Nephron progenitor cell (in vitro differentiated cells): ENCODE results near the gene KIF3C.

Source experiments
- DNase-seq: peaks from one replicate; pipeline ENCODE4 v3.0.0; 2021
- H3K27ac Mint-ChIP-seq: 2 replicates; pipeline ENCODE4 v1.8.0; 2021; ENCODE audit warnings: mild to moderate bottlenecking, moderate library complexity, mixed read lengths
- H3K27me3 Mint-ChIP-seq: 2 replicates; pipeline ENCODE4 v1.8.0; 2021; ENCODE audit warnings: mild to moderate bottlenecking, low read depth, mixed read lengths; ENCODE audit not compliant: poor library complexity
- H3K36me3 Mint-ChIP-seq: 2 replicates; pipeline ENCODE4 v1.8.0; 2021; ENCODE audit warnings: low read depth, mixed read lengths
- H3K4me1 Mint-ChIP-seq: 2 replicates; pipeline ENCODE4 v1.8.0; 2021; ENCODE audit warnings: mixed read lengths
- H3K4me3 Mint-ChIP-seq: 2 replicates; pipeline ENCODE4 v1.8.0; 2021; ENCODE audit warnings: mild to moderate bottlenecking, moderate library complexity, mixed read lengths
- H3K9me3 Mint-ChIP-seq: 2 replicates; pipeline ENCODE4 v1.8.0; 2021; ENCODE audit warnings: mild to moderate bottlenecking, moderate library complexity, mixed read lengths
- TF ChIP-seq, protein P1 (sequence below): fragments of 200-600 bp; sonication (generic); IDR thresholded peaks from 2 replicates; pipeline ENCODE4 v1.5.0; 2021; ENCODE audit warnings: antibody characterized with exemption

Gene KIF3C

DNA sequence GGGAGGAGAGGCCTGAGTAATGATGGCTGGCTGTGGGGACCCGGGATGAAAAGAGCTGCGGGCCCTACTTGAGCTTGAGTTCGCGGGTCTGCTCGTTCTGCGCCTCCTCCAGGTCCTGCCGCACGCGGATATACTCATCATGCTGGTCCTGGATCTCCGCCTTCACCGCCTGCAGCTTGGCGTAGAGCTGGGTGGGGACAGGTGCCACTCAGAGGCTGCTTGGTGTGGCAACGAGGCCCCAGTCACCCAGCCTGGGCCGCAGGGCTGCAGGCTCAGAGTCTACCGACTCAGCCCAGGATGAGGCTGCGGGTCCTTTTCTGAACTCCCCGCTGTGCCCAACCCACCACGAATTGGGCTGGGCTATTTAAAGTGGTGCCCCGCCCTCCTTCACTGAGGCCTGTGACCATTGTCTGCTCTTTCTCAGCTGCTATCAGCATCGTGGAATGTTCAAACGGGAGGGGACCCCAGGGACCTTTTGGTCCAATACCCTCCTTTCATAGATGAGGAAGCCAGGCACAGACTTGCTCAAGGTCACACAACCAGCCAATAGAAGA lies 28.0 kb downstream of the KIF3C start:
- peaks cover 5% of the 10 kb centered on the region for H3K36me3 Mint-ChIP-seq
- H3K27me3 Mint-ChIP-seq = peaks cover 7% of the 10 kb centered on the region
- no peaks in the 10 kb centered on the region for H3K4me1 Mint-ChIP-seq
- no peak overlapping the region for H3K4me3 Mint-ChIP-seq
- no peak for DNase-seq
- TF ChIP-seq, protein P1, sequence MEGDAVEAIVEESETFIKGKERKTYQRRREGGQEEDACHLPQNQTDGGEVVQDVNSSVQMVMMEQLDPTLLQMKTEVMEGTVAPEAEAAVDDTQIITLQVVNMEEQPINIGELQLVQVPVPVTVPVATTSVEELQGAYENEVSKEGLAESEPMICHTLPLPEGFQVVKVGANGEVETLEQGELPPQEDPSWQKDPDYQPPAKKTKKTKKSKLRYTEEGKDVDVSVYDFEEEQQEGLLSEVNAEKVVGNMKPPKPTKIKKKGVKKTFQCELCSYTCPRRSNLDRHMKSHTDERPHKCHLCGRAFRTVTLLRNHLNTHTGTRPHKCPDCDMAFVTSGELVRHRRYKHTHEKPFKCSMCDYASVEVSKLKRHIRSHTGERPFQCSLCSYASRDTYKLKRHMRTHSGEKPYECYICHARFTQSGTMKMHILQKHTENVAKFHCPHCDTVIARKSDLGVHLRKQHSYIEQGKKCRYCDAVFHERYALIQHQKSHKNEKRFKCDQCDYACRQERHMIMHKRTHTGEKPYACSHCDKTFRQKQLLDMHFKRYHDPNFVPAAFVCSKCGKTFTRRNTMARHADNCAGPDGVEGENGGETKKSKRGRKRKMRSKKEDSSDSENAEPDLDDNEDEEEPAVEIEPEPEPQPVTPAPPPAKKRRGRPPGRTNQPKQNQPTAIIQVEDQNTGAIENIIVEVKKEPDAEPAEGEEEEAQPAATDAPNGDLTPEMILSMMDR = no peak
- no peaks in the 10 kb centered on the region for H3K9me3 Mint-ChIP-seq
- no peak overlapping the region for H3K27ac Mint-ChIP-seq

DNA sequence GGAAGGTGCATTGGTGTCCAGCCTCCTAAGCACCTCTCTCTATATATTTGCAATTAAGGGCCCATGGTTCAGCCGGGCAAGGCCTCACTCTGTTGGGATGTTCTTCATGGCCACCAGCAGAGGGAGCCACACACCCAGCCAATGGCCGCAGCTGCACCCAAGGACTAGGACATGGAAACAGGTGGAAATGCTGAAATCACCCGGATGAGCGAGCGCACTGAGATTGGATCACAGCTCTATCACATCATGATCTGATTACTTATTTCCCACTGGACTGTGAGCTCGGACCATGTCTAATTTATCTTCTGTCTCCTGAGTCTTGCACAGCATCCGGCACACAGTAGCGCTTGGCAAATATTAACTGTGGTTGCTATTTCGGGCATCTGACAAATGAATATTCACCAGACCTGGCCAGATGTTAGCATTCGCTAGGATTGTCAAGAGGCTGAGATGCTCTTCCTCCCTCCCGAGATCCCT lies 31.2 kb downstream of the KIF3C start:
- Mint-ChIP-seq H3K27ac (no peak overlapping the region), H3K9me3 (no peaks in the 10 kb centered on the region), H3K4me3 (no peak overlapping the region), H3K27me3 (peaks cover 3% of the 10 kb centered on the region), H3K36me3 (peaks cover 5% of the 10 kb centered on the region), H3K4me1 (no peaks in the 10 kb centered on the region)
- TF ChIP-seq, protein P1 = peak; percentile 97
- peak; percentile 81 for DNase-seq

DNA sequence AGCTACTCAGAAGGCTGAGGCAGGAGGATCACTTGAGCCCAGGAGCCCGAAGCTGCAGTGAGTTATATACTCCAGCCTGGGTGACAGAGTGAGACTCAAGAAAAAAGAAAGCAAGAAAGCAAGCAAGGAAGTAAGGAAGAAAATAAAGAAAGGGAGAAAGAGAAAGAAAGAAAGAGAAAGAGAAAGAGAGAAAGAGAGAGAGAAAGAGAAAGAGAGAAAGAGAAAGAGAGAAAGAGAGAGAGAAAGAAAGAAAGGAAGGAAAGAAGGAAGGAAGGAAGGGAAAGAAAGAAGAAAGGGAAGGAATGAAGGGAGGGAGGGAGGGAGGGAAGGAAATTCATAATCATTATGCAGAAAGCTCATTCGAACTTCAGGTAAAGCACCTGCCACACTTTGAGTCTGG lies 33.9 kb downstream of the KIF3C start:
- no peak for DNase-seq
- TF ChIP-seq, protein P1 = no peak
- peak overlapping the region; percentile 57 for H3K27ac Mint-ChIP-seq
- no peaks in the 10 kb centered on the region for H3K9me3 Mint-ChIP-seq
- H3K27me3 Mint-ChIP-seq = peaks cover 4% of the 10 kb centered on the region
- no peak overlapping the region for H3K4me3 Mint-ChIP-seq
- H3K36me3 Mint-ChIP-seq = peaks cover 14% of the 10 kb centered on the region
- H3K4me1 Mint-ChIP-seq = no peaks in the 10 kb centered on the region

DNA sequence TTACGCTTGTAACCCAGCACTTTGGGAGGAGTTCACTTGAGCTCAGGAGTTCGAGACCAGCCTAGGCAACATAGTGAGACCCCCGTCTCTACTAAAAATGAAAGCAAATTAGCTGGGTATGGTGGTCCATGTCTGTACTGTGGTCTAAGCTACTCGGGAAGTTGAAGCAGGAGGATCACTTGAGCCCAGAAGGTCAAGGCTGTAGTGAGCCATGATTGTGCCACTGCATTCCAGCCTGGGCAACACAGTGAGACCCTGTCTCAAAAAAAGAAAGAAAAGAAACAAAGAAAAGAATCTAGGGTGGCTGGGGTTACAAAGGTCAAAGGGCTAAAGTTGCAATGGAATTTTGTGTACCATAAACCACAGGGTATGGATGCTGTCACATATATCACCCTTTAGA lies 41.3 kb downstream of the KIF3C start:
- no peak for DNase-seq
- TF ChIP-seq, protein P1 = no peak
- Mint-ChIP-seq H3K4me3 (no peak overlapping the region), H3K4me1 (no peaks in the 10 kb centered on the region), H3K27me3 (peaks cover 4% of the 10 kb centered on the region), H3K27ac (peak overlapping the region; percentile 45), H3K36me3 (peaks cover 35% of the 10 kb centered on the region), H3K9me3 (no peaks in the 10 kb centered on the region)

DNA sequence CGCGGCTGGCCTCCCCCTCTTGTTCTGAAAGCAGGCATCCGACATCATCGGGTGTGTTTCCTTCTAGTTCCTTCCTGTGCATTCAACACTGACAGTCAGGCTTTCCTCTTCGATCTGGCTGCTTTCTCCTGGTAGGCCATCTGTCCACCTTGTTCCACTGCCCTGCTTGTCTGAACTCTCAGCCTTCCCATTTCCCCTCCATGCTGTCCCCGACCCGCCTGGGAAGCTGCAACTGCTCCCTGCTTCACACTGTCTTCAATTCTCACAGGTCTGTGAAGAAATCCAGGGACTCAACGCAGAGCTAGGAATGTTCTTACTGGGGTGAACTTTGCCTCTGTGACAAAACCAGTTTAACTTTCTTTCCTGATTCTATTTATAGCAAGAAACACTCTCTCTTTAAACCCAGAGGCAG lies 43.0 kb downstream of the KIF3C start:
- Mint-ChIP-seq H3K9me3 (no peaks in the 10 kb centered on the region), H3K36me3 (peaks cover 32% of the 10 kb centered on the region), H3K4me3 (no peak overlapping the region), H3K4me1 (no peaks in the 10 kb centered on the region), H3K27me3 (peaks cover 4% of the 10 kb centered on the region), H3K27ac (peak overlapping the region; percentile 91)
- DNase-seq = no peak
- TF ChIP-seq, protein P1 = no peak

DNA sequence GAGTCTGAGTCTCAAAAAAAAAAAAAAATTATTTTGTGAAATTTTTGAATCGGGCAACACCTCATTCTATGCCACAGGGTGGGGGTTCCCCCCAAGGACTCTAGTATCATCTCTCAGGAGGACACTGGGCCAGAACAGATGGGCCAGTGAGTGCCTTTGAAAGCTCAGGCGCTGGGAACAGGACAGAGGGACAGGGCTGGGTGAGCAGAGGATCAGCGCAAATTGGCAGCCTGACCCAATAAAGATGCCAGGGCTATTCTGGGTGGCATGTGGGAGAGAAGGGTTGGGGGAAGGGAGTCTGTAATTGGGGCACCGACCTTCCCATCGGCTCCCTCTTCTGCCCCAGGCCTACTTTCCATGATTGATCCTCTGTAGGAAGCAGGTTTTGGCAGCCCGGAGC lies 44.0 kb downstream of the KIF3C start:
- Mint-ChIP-seq H3K4me1 (no peaks in the 10 kb centered on the region), H3K36me3 (peaks cover 39% of the 10 kb centered on the region), H3K27me3 (peaks cover 2% of the 10 kb centered on the region), H3K27ac (no peak overlapping the region), H3K4me3 (no peak overlapping the region), H3K9me3 (no peaks in the 10 kb centered on the region)
- no peak for DNase-seq
- TF ChIP-seq, protein P1 = no peak
